LNCaP clone FGC (cell line): ENCODE data around the gene RELB.

ENCODE experiments used
- DNase-seq: peaks from one replicate; pipeline ENCODE4 v3.0.0-alpha.2; 2011; ENCODE audit warnings: low read depth
- H3K4me3 ChIP-seq: 2 replicates; pipeline ENCODE4 v1.5.1; 2011; ENCODE audit warnings: mild to moderate bottlenecking, low read depth, low read length, control low read depth
- CTCF ChIP-seq: IDR thresholded peaks from 2 replicates; pipeline ENCODE4 v1.5.1; 2012; ENCODE audit warnings: mild to moderate bottlenecking; ENCODE audit not compliant: control insufficient read depth, insufficient read depth; ENCODE audit errors: extremely low read depth

RELB gene

GRCh38 chr19:45075301-45076028 lies 74.2 kb downstream of the RELB start:
- peak overlapping the region; percentile 61 for H3K4me3 ChIP-seq
- DNase-seq, result no peak
- no peak for TF ChIP-seq CTCF

- H3K4me3 ChIP-seq, result peak within 1 kb of the TSS; percentile 61
- no peak for DNase-seq
- no peak for TF ChIP-seq CTCF
Observed at GRCh38 chr19:45076029-45076850, 75.0 kb downstream of the RELB start, which contains the start of gene ZNF296. Gene ZNF296 (minus strand): TSS chr19:45076478. CDS start chr19:45076373, 105 bp downstream.

- H3K4me3 ChIP-seq, result peak overlapping the region; percentile 28
- TF ChIP-seq CTCF, result no peak
- DNase-seq, result no peak
Observed at GRCh38 chr19:45076851-45077730, 75.8 kb downstream of the RELB start.

- TF ChIP-seq CTCF, result no peak
- no peak for DNase-seq
- peak overlapping the region; percentile 81 for H3K4me3 ChIP-seq
Observed at GRCh38 chr19:45078390-45079062, 77.3 kb downstream of the RELB start.

GRCh38 chr19:45079063-45079910 lies 78.0 kb downstream of the RELB start, which contains the start of gene GEMIN7:
Gene GEMIN7 (plus strand): TSS chr19:45079260. CDS start chr19:45090115, 10,855 bp downstream.
- DNase-seq, result no peak
- no peak for TF ChIP-seq CTCF
- H3K4me3 ChIP-seq, result peak within 1 kb of the TSS; percentile 81

GRCh38 chr19:45079911-45080370 lies 78.7 kb downstream of the RELB start:
- no peak for TF ChIP-seq CTCF
- peak overlapping the region; percentile 81 for H3K4me3 ChIP-seq
- DNase-seq, result no peak
